Cardiac muscle cell (in vitro differentiated cells and primary cell): ENCODE data around the gene CPNE6. TPM values are rescaled to one million over a fixed set of nuclear protein-coding genes. Genes with fewer than 3 reads are reported as not detected.

Source experiments
- DNase-seq, 2 donors: peaks; one replicate each; pipeline versions ENCODE4 v3.0.0 to v3.0.0-alpha.2; 2010 to 2017; ENCODE audit warnings: low read depth in 1 of 2, low spot score in 1 of 2
- H3K27ac ChIP-seq: fragments of 200-600 bp; sonication (generic); 2 replicates; pipeline ENCODE4 v1.5.1; 2016
- H3K27me3 ChIP-seq: fragments of 200-600 bp; sonication (generic); 2 replicates; pipeline ENCODE4 v1.6.0; 2016; ENCODE audit warnings: control low read depth
- H3K36me3 ChIP-seq: fragments of 200-600 bp; sonication (generic); 2 replicates; pipeline ENCODE4 v1.5.1; 2016; ENCODE audit warnings: control low read depth
- H3K4me1 ChIP-seq: fragments of 200-600 bp; sonication (generic); 2 replicates; pipeline ENCODE4 v1.8.1; 2017; ENCODE audit warnings: low read depth, mild to moderate bottlenecking, mixed run types
- H3K4me3 ChIP-seq: fragments of 200-600 bp; sonication (generic); 2 replicates; pipeline ENCODE4 v1.5.1; 2016; ENCODE audit warnings: mild to moderate bottlenecking
- H3K9me3 ChIP-seq: fragments of 200-600 bp; sonication (generic); 2 replicates; pipeline ENCODE4 v1.5.1; 2017; ENCODE audit warnings: low read depth, mild to moderate bottlenecking, control low read depth
- polyA plus RNA-seq: library from polyadenylated mRNA; unstranded; fragments of >200 nt; fragmentation: Nextera tagmentation; extraction: Ambion mirVana; gene quantifications from 2 replicates; pipeline ENCODE4 v1.2.1, GENCODE V29; 2016
- total RNA-seq: library from RNA; depleted of rRNA; stranded (reverse); fragments of >200 nt; gene quantifications from 2 replicates; pipeline ENCODE4 v1.2.3, GENCODE V29; 2016
- TF ChIP-seq, protein P1 (sequence below): IDR thresholded peaks from 2 replicates; pipeline ENCODE4 v1.5.1; 2012; ENCODE audit warnings: low read depth, mild to moderate bottlenecking, low read length

CPNE6 gene
- total and polyA plus RNA-seq, 2 experiments from 2014 or later = 0.12 to 0.43 TPM

DNA sequence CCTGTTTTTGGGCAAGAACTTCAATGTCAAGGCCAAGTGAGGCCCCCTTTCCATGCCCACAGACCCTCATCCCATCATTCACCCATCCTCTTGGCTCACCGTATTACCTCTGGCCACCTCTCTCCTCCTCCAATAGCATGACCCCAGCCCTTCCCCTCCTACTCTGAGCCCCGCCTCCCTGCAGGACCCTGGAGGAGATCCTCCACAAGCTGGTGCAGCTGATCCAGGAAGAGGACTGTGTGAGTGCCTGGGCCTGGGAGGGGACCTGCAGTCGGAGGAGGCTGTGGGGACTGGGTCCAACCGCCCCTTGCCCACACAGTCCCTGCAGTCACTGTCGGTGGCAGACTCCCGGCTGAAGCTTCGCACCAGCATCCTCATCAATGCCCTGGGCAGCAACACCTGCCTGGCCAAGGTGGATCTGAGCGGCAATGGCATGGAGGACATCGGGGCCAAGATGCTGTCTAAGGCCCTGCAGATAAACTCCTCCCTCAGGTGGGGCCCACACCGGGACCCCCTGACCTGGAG lies 12.3 kb upstream of the CPNE6 start:
- no peaks in the 10 kb centered on the region for H3K27me3 ChIP-seq
- H3K4me1 ChIP-seq = no peaks in the 10 kb centered on the region
- DNase-seq = peak in 1 of 2 donors; percentile 10
- no peak overlapping the region for H3K27ac ChIP-seq
- TF ChIP-seq, protein P1, sequence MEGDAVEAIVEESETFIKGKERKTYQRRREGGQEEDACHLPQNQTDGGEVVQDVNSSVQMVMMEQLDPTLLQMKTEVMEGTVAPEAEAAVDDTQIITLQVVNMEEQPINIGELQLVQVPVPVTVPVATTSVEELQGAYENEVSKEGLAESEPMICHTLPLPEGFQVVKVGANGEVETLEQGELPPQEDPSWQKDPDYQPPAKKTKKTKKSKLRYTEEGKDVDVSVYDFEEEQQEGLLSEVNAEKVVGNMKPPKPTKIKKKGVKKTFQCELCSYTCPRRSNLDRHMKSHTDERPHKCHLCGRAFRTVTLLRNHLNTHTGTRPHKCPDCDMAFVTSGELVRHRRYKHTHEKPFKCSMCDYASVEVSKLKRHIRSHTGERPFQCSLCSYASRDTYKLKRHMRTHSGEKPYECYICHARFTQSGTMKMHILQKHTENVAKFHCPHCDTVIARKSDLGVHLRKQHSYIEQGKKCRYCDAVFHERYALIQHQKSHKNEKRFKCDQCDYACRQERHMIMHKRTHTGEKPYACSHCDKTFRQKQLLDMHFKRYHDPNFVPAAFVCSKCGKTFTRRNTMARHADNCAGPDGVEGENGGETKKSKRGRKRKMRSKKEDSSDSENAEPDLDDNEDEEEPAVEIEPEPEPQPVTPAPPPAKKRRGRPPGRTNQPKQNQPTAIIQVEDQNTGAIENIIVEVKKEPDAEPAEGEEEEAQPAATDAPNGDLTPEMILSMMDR = no peak
- H3K4me3 ChIP-seq = no peak overlapping the region
- no peaks in the 10 kb centered on the region for H3K36me3 ChIP-seq
- no peaks in the 10 kb centered on the region for H3K9me3 ChIP-seq

DNA sequence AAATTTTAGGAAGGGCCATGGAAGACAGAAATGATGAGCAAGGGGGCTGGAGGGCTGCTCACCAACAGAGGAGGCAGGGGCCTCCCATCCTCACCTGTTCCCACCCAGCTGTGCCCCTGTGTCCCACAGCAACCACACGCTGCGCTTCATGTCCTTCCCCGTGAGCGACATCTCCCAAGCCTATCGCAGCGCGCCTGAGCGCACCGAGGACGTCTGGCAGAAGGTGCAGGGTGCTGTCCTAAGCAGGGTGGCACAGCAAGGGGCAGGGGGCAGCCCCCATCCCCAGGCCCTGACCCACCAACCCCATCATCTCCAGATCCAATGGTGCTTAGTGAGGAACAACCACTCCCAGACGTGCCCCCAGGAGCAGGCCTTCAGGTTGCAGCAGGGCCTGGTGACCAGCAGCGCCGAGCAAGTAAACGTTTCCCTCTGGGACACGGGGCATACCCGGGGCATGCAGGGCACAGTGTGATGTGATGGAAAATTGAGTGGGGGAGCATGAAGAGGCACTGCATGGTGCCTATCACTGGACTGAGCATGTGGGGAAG lies 11.4 kb upstream of the CPNE6 start:
- no peaks in the 10 kb centered on the region for H3K36me3 ChIP-seq
- H3K9me3 ChIP-seq = no peaks in the 10 kb centered on the region
- TF ChIP-seq, protein P1 = no peak
- H3K27ac ChIP-seq = no peak overlapping the region
- no peak overlapping the region for H3K4me3 ChIP-seq
- no peak for DNase-seq
- no peaks in the 10 kb centered on the region for H3K27me3 ChIP-seq
- no peaks in the 10 kb centered on the region for H3K4me1 ChIP-seq

DNA sequence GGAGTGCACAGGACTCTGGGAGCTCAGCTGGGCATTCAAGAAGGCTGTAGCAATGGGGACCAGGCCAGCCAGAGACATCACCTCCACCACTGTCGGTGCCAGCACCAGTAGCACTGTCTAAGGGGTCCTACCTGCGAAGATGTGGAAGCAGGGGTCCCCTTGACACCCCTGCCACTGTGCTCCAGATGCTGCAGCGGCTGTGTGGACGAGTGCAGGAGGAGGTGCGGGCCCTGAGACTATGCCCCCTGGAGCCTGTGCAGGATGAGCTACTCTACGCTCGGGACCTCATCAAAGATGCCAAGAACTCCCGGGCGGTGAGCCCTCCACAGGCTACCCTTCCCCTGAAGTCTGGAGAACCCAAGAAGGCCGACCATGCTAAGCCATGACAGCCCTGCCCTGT lies 10.9 kb upstream of the CPNE6 start:
- TF ChIP-seq, protein P1 = no peak
- DNase-seq = no peak
- no peaks in the 10 kb centered on the region for H3K27me3 ChIP-seq
- no peak overlapping the region for H3K4me3 ChIP-seq
- no peak overlapping the region for H3K27ac ChIP-seq
- no peaks in the 10 kb centered on the region for H3K36me3 ChIP-seq
- H3K4me1 ChIP-seq = no peaks in the 10 kb centered on the region
- H3K9me3 ChIP-seq = no peaks in the 10 kb centered on the region

DNA sequence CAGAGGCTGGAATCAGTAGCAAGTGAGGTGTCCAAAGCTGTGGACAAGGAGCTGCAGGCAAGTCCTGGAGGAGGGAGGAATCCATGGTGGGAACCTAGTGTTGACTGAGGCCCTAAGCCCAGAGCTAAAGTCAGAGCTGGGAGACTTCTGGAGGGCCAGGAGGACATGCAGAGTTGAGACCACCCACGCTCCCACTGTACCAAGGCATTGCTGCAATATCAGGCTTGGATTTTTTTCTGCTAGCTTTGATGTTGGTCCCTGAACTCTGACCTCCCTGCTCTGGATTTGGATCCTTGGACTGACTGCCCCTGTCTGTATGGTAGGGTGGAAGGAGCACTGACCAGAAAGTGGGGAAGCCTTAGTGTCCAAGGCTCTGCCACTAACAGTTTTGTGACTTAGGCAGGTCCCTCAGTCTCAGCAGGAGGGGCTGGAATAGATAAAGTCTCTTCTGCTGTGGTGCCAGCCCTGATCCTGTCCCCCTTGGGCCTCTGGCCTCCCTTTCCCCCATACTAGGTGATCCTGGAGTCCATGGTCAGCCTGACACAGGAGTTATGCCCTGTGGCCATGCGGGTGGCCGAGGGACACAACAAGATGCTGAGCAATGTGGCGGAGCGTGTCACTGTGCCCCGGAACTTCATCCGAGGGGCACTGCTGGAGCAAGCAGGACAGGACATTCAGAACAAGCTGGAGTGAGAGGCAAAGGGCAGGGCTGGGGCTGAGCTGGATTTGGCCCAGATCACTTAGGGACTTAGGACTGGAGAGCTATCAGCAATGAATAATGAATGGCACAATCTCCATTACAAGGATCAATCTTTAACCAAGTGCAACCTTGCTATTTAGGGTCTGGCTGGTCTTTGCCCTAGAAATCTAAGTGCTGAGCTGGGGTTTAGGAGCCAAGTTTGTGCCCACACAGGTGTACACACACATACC lies 10.1 kb upstream of the CPNE6 start:
- DNase-seq = no peak
- Histone ChIP-seq H3K4me1 (no peaks in the 10 kb centered on the region), H3K27ac (no peak overlapping the region), H3K27me3 (no peaks in the 10 kb centered on the region), H3K9me3 (no peaks in the 10 kb centered on the region), H3K4me3 (no peak overlapping the region), H3K36me3 (no peaks in the 10 kb centered on the region)
- TF ChIP-seq, protein P1 = no peak

DNA sequence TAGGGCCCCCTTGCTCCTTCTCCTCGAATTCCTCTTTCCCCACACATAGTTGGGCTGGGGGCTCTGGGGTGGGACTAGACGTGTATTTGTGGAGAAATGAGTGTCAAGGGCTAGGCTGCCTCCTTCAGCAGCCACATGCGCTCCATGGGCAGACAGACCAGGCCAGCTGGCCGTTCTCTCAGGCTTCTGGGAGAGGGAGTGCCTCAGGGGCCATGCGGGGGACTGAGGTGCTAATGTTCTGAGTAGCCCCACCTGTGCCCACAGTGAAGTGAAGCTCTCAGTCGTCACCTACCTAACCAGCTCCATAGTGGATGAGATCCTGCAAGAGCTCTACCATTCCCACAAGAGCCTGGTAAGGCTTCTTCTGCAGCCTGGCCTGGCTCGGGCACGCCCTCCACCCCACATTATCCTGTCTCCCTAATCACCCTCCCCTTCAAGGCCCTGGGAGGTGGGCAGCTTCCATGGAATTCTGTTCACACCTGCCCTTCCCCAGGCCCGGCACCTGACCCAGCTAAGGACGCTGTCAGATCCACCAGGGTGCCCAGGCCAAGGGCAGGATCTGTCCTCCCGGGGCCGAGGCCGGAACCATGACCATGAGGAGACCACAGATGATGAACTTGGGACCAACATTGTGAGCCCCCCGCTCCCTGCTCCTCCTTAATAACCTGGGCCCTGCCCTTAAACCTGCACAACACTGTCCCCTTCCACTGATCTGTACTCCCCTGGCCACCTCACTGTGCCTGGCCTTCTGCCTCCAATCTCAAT lies 9.0 kb upstream of the CPNE6 start:
- no peak overlapping the region for H3K4me3 ChIP-seq
- no peaks in the 10 kb centered on the region for H3K9me3 ChIP-seq
- DNase-seq = no peak

More for the DNA sequence above, 9.0 kb upstream of the CPNE6 start:
- H3K27ac ChIP-seq = no peak overlapping the region
- H3K4me1 ChIP-seq = no peaks in the 10 kb centered on the region
- TF ChIP-seq, protein P1 = no peak
- no peaks in the 10 kb centered on the region for H3K27me3 ChIP-seq
- H3K36me3 ChIP-seq = no peaks in the 10 kb centered on the region
